ENCODE results near the gene LRP5. TPM values are rescaled to one million over a fixed set of nuclear protein-coding genes. Genes with fewer than 3 reads are reported as not detected.

The LRP5 gene
- total and polyA plus RNA-seq, 2 experiments from 2014 or later = 26.9 to 51.1 TPM

GRCh38 chr11:68396516-68396915 lies 84.1 kb downstream of the LRP5 start:
- H3K27me3 Mint-ChIP-seq (ENCODE audit: insufficient read depth, low read depth, poor library complexity) = no peaks in the 10 kb centered on the region
- Histone ChIP-seq H3K4me2 (no peak overlapping the region), H3K27me3 (ENCODE audit: insufficient read depth) (no peaks in the 10 kb centered on the region), H3K4me1 (ENCODE audit: insufficient read depth) (no peaks in the 10 kb centered on the region), H4K20me1 (replicated peaks; ENCODE audit: insufficient read depth) (no peaks in the 10 kb centered on the region), H3F3A (replicated peaks; ENCODE audit: low read depth) (no peaks in the 10 kb centered on the region), H3K9me2 (ENCODE audit: insufficient read depth) (no peaks in the 10 kb centered on the region), H3K27ac (ENCODE audit: low read depth) (no peak overlapping the region), H3K4me3 (no peak overlapping the region), H3K36me3 (ENCODE audit: insufficient read depth) (no peaks in the 10 kb centered on the region), H3K79me2 (replicated peaks; ENCODE audit: insufficient read depth) (no peaks in the 10 kb centered on the region), H2AFZ (no peak overlapping the region)
- H3K27ac Mint-ChIP-seq = peak overlapping the region; percentile 27; the same call in 1 of the 2 replicates
- H3K9me3 Mint-ChIP-seq = no peaks in the 10 kb centered on the region; the same call in 2 of the 3 replicates
- DNase-seq (ENCODE audit: low spot score) (no peak), ATAC-seq (no peak)
- H3K4me1 Mint-ChIP-seq = no peaks in the 10 kb centered on the region
- no peak overlapping the region for H3K4me3 Mint-ChIP-seq
- peaks cover 6% of the 10 kb centered on the region; the same call in 1 of the 3 replicates for H3K36me3 Mint-ChIP-seq (ENCODE audit: low read depth)
- TF ChIP-seq EZH2 (IDR thresholded peaks at IDR 0.05; ENCODE audit: low read depth, unreplicated experiment) (no peak), EZH2phosphoT487 (IDR thresholded peaks at IDR 0.05; ENCODE audit: unreplicated experiment) (no peak), ZNF462 (CRISPR knock-in tag; IDR thresholded peaks at IDR 0.05) (no peak), POLR2AphosphoS5 (IDR thresholded peaks at IDR 0.05; ENCODE audit: low read depth) (no peak), JUNB (IDR thresholded peaks at IDR 0.05; ENCODE audit: unreplicated experiment) (no peak), CREB1 (CRISPR knock-in tag; IDR thresholded peaks at IDR 0.05; ENCODE audit: low read depth) (no peak), CTCF (conservative IDR thresholded peaks at IDR 0.05; ENCODE audit: low read depth in 2 of 2) (no peak), REST (IDR thresholded peaks at IDR 0.05; ENCODE audit: unreplicated experiment) (no peak), STAT1 (IDR thresholded peaks at IDR 0.05; ENCODE audit: unreplicated experiment) (no peak), ZNF114 (CRISPR knock-in tag; IDR thresholded peaks at IDR 0.05) (no peak), NANOG (IDR thresholded peaks at IDR 0.05; ENCODE audit: borderline replicate concordance) (no peak), ZNF331 (CRISPR knock-in tag; IDR thresholded peaks at IDR 0.05; ENCODE audit: low read depth) (no peak)
- TF ChIP-seq, protein P1, sequence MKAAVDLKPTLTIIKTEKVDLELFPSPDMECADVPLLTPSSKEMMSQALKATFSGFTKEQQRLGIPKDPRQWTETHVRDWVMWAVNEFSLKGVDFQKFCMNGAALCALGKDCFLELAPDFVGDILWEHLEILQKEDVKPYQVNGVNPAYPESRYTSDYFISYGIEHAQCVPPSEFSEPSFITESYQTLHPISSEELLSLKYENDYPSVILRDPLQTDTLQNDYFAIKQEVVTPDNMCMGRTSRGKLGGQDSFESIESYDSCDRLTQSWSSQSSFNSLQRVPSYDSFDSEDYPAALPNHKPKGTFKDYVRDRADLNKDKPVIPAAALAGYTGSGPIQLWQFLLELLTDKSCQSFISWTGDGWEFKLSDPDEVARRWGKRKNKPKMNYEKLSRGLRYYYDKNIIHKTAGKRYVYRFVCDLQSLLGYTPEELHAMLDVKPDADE (IDR thresholded peaks at IDR 0.05) = no peak
